ENCODE results near the gene KCNT2.

Gene KCNT2

DNA sequence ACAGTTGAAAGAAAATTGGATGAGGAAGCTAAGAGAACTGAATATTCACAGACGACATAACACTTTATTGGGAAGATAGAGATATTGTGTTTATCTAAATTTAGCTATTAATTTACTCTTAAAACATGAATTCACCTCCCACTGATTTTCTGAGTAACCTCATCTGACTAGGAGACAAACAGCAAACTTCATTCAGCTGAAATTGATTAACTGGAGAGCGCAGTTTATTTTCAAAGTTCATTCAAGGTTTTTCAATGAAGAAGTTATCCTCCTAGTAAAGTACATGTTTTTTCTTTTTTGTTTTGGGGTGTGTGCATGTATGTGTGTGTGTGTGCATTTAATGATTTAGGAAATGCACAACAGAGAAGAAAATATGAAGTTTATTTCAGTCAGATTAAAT, 215.0 kb downstream of the KCNT2 start:
- no peak for DNase-seq

DNA sequence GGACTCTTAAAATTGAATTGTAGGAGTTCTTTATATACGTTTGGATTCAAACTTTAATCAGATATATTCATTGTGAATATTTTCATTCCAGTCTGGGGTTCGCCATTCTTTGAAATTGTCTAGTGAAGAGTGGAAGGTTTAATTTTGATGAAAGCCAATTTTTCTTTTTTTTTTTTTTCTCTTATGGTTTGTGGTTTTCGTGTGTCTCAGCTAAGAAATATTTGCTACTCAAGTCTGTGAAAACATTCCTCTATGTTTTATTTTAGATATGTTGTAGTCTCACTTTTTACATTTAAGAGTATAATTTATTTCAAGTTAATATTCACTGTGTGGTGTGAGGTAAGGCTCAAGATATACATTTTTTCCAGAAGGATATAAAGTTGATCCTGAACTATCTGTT, 220.5 kb downstream of the KCNT2 start:
- DNase-seq: no peak

DNA sequence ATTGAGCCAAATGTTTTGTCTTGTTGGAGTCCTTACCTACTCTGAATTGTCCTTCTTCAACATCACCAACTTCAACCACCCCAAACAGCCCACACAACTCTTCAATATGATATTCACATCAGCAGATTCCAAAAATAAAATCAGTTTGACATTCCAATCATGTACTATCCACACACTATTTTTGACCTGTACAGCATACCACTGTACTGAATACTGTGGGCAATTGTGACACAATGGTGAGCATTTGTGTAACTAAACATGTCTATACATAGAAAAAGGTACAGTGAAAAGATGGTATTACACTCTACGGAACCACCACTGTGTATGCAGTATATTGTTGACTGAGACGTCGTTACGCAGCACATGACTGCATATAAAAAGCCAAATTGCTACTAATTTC, 223.1 kb downstream of the KCNT2 start:
- no peak for DNase-seq

DNA sequence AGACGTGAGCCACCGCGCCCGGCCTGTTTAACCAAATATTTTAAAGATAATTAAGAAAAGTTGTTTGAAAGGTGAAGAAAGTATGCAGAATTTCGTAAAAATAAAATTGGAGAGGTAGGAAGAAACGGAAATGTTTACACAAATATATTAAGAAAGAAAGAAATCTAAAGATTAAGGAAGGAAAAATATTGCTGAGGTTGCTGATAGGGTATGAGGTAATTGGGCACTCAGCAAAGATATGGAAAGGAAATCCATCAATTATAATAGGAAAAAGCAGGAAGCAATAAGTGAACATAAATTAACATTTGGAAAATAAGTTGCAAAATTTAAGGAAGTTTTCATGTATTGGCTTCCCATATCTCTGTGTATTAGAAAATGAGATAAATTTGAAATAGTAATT, 225.9 kb downstream of the KCNT2 start:
- DNase-seq: no peak

DNA sequence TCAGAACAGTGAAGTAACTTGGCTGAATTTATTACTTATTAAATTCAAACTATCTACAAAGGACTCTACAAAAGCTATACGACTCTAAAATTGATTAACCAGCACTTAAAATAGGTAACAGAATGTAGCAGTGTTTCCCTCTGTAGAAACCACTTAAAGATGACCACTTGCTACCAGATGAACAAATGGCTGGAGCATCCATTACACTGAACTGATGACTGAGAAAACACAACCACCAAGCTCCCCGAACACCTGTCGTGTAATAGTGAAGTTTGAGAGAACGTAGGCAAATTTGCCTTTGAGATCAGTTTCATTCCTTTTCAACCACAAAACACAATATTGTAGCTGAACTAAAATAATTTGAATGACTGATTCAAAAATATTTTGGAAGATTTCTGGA, 226.7 kb downstream of the KCNT2 start:
- DNase-seq: peak; percentile 19

DNA sequence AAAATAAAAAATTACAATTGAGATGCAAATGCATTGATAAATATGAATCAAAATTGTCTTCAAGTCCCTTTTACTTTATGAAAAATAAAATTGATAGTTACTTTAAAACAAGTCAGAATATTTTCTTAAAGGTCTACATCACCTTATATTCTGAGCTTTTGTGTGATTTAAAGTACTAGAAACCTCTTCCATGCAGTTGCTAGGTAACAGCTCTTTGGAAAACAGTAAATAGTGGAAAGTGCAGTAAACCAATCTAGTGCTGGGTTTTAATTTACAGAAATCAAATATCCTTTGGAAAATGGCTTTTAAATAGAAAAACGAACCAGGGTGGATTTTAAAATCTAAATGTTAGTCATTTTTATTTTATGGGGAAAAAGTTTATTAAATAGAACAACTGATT, 227.9 kb downstream of the KCNT2 start:
- no peak for DNase-seq

DNA sequence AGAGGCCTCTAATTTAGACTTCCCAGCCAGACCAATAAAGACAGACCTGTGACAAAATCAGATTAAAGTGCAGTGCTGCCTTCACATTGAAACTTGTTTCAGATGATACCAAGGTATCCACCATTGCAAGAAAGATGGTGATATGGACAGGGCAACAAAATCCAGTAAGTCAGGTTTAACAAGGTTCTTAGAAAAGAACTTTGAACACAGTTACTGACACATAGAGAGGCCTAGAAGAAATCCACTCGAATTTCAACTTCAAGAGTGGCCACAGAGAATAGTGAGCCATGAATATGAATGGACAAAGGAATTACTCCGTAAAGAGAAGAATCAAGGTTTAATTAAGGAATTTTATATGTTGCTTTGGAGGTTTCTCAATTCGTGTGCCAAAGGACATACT, 230.4 kb downstream of the KCNT2 start:
- DNase-seq: no peak

DNA sequence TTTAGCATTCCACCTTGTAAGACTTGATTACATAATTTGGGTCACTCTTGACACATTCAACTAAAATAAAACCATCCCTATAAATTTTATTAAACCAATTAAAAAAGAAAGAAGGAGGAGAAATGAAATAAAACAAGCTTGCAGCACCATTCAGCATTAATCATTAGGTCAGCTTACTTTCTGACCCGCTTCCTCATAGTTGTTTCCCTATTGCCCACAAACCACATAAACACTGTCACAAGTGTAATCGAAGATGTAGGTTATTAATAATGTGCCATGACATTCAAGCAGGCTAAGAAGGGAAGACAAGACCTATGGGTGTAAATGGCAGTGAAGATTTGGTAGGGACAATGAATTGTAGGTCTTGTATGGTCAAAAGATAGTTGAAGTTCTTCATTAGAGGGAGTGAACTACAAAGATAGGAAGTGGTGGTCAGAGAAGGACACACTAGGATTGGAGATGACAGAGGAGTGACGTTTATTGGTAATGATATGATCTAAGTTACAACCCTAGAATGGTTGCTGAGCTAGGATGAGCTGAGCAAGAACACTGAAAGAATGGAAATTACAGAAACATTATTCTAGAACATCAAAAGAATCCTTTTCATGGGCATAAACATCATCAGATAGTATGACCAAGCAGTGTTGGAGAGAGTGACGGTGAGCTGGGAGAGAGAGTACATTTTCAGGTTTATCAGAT, 231.5 kb downstream of the KCNT2 start:
- DNase-seq: no peak

DNA sequence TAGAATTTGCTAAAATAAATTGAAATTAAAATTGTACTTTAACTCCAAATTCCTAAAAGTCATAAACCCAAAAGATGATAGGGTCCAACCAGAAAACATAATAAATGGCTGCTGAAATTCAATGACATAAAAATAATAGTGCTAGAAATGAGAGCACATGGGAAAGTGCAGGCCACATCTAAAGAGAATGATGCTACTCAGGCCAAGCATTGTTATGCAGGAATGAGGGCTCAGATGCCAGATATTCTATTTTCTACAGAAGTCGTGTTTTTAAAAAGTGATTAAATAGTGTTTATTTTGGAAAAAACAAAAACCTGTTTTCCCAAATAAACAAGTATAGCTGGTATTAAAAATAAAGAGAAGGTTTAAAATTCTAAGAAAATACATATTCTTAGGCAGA, 234.4 kb downstream of the KCNT2 start:
- no peak for DNase-seq

DNA sequence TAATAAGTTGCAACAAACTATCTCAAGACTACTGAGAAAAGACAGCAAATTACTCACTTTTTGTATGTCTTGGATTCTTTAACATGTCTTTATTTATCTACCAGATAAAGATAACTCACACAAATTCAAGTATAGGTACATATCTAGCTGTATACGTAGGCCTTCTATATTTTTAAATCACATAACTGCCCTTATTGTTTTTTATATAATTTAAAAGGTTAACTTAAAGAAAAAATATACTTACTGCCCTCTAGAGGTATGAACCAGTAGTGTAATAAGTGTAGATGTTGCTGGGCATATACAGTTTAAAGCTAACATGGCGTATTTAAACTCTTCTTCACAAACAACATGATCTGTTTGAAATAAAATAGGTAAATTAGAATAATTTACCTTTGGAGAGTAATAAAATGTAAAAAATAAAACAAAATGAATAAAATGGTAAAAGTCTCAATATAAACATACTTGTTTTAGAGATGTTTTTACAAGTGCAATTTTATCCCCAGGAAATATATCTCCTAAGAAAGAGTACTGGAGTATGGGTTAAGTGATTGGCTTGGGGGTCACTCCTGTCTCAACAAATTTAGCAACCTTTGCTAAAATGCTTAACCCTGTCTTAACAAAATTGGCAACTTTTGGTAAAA, 235.2 kb downstream of the KCNT2 start:
- peak; percentile 53 for DNase-seq

DNA sequence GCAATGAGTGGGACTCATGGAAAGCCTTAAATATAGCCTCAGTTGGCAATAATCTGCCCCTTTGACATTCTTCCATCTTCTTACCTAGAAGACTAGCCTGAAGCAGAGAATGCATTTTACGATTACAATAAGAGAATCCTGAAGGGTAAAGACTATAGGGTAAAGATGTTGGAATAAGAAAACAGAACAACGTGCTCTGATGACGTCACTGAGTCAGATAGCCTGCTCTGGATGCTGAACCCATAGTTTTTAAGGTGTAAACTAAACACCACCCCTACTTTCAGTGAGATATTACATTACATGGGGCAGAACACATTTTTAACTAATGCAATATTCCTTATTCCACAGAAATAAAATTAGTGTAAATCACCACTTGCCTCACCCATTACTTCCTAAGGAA, 240.4 kb downstream of the KCNT2 start:
- DNase-seq: no peak

DNA sequence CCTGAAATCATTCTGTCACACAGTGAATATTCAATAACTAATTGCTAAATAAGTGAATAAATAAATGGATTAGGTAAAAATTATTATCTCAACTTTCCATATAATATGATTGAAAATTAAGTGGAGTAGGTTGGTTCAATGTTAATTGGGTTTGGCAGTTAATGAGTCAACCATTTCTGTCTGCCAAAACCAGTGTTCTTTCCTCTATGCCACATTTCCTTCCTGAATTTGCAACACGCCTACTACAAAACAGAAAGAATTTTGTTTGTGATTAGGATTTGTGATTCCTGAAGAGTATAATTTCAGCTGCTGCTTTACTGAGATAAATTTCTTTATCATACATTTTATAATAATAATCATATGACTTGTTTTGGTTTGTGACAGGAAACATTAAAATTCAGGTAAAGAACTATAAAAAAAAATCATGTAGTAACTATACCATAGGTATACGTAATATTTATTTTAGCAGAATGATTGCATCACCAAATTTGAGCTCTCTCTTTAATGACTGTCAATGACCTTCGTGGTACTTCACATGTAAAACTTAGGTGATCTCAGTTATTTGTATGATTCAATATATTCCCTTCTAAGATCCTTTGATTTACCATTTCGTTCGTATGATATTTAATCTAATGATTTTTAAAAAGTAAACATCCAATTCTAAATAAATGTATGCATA, 241.3 kb downstream of the KCNT2 start:
- no peak for DNase-seq

DNA sequence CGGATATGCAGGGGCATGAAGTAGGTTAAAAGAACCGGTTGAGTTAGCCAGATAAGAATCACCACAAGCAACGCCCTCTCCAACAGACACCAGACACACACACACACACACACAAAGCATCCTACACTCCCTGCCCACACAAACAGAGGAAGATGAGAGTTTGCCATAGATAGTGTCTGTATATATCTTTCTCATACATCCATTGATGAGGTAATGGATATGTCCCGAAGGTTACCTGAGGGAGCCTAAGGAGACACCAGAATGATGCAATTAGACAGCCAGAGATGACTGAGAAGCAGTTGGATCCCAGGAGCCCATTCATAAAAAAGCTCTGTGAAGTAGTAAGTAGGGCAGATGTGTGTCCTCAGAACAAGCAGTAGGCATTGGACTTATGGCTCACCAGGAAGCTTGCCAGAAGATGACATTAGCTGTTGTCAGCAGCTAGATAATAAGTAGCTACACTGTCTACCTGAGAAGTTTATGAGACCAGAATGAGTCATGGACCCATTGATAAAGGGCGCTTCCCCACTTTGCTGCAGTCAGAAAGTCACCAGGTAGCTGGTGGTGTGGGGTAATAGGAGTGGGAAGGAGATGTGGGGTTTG, 247.0 kb downstream of the KCNT2 start:
- DNase-seq: peak; percentile 79

DNA sequence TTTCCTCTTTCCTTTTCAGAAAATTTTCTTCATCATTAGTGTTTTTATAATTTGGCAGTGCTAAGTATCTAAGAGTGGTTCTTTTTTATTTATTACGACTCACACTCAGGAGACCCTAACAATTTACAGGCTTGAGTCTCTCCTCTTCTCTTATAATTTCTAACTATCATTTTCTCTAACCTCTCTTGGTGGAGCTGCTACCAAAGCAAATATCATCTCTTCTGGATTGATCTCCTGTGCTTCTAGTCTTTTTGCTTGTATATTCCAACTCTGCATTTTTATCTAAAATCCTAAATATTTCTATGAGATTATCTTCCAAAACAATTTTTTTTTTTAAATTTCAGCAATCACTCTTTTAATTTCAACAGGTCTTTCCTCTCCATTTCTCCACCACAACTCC, 250.3 kb downstream of the KCNT2 start:
- no peak for DNase-seq

DNA sequence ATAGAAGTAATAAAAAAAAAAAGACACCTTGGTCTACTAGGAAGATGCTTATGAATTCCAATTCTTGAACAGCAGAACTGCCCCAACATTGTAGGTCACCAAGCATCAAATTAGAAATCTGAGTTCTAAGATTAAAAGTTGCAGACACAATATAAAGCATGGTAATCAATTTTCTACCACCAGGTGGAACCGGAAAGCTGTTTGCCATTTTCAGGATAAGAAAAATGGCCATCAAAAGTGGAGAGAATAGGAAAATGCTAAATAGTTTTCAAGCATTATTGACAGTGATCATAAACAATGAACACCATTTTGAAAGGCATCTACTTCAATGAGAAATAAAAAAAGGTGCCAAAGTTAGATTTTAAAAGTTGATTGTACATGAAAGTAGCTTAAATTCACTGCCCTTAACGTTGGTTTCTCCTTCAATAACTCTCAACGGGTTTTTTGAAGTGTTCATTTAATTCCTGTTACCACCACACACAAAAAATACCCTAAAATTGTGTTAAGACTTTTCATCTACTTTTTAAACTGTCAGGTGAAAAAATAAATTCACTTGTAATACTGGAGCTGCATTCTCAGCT, 252.9 kb downstream of the KCNT2 start:
- DNase-seq: peak; percentile 54

DNA sequence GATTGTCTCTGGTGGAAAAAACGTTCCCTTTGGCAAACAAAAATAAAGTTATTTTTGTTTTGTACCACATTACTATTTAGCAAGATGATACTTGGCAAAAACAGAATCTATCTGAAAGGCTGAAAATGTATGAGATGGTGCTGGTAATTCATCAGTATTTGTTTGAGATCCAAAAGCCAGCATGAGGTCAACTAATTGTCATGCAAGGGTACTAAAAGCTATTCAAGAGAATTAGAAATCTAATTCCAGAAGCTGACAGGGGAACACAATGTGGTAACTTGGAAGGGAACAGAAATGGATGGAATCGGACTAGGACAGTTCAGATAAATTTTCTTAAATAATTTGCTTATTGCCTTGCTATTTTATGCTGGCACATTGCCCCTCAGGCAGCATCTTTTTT, 263.8 kb downstream of the KCNT2 start:
- DNase-seq: peak; percentile 13

DNA sequence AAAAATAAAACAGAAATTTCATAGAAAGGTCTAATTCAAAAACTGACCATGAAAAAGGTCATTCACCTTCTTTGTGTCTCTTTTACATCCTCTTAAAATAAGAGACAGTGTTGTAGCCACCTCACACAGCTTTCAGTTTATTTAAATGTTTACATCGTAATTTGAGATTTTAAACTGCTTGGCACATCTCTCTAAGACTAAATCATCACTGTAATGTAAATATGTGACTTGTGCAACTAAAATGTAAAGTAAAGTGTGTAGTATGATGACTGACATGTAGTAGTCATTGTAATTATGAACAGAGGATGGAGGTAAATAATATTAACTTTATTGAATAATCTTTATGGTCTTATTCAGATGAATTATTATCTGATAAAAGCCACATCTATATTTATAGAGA, 283.9 kb downstream of the KCNT2 start:
- peak; percentile 65 for DNase-seq

DNA sequence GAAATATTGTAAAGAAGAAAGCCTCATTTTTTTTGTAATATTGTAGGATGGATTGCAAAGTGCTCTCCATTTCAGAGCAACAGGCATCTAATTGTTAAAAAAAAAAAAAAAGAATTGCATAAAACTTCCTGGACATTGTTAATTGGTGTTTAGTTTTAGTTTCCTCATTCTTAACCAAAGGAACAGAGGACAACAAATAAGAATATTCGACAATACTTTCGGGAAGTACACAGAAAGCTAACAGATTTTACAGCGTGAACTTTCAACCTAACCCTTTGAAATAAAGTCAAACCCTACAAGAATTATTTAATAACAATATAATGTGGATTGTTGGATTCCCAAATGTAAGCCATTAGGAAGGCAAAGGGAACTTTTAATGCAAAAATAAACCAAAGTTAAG, 284.4 kb downstream of the KCNT2 start:
- no peak for DNase-seq

DNA sequence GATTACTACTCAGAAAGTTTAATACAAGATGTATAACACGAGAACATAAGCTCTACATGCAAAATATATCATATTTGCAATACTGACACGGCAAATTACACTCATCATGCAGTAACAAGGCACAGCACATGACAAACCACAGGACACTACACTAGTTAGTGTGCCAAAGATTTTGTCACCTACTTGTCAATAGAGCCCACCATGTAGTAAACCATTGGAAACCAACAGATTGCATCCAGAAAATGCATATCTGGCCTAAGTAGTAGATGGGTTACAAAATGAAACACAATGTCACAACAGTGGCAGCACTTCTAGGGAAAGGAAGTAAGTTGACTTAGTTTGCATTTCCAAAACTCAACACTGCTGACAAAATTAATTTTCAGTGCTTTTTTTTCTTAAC, 288.9 kb downstream of the KCNT2 start:
- peak; percentile 14 for DNase-seq

DNA sequence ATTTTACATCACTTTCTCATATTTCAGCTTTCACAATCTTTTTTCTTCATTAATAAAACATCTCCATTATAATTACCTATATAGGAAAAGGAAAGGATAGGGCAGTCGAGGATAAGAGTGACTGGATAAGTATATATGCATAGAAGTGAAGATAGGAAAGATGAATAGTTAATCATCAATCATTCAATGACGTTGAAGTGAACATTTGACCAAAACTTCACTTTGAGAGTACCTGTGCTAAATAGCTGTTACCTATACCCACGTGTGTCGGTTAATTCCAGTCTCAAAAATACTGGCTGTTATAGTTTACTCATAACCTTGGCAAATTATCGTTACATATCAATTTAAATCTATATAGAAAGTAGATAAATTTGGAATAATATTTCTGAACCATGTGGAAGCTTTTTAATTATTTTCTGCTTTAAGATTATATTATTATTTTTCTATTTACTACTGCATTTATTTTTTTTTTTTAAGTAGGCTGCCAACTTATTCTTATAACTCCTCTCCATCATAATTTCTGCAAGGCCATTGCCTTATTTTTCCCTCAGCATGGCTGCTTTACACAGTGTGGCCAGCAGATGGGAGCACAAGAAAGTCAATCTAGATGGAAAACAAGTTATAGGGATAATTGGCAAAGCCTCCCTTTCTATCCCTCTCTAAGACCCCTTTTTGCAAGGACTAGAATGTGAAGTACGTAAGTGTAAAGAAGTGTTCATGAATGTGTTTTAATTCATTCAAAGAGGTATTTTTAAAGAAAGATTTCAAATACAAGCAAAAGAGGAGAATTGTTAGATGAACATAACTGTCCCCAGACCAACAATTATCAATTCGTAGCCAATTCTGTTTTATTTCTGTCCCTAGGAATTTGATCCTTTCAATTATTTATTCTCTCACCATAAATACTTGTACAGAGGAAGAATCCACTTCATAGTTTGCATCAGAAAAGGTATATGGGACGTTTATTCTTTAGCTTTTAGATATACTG, 290.4 kb downstream of the KCNT2 start:
- DNase-seq: peak; percentile 73

DNA sequence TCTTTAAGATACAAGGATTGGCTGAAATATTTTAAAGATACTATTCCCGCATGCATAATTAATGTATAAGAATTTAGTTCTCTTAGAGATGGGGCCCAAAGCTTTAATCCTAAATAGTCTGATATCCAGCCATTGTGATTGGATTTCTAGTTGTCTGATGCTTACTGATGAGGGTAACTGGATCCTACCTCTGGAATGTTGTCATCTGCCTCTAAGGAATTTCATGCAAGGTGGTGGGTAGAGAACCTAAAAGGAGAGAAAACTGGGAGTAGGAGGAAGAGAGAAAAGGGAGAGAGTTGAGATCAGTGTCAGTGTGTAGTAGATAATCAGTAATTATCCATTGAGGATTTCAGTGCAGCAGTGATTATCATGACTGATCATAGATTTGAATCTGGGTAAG, 295.5 kb downstream of the KCNT2 start:
- DNase-seq: no peak

DNA sequence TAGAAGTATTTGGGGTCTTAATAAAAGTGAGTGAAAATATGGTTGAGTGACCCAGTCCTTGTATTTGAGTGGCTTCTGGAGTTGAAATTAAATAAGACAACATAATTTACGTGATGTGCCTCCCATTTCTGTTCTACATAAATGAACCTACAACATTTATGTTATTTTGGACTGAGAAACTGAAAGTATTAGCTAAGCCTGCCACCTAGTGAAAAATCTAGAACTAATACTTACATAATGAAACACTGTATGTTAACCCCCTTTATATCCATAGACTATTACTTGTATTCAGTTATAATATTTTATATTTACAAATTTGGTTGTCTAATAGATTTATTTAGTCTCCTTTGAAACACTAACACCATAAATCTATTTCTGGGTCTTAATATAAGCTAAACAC, 298.9 kb downstream of the KCNT2 start:
- DNase-seq: peak; percentile 70

All from NCI-H69 (cell line).